Measurements from ENCODE around the gene SYT12. TPM values are rescaled to one million over a fixed set of nuclear protein-coding genes. Genes with fewer than 3 reads are reported as not detected.

Gene SYT12, protein sequence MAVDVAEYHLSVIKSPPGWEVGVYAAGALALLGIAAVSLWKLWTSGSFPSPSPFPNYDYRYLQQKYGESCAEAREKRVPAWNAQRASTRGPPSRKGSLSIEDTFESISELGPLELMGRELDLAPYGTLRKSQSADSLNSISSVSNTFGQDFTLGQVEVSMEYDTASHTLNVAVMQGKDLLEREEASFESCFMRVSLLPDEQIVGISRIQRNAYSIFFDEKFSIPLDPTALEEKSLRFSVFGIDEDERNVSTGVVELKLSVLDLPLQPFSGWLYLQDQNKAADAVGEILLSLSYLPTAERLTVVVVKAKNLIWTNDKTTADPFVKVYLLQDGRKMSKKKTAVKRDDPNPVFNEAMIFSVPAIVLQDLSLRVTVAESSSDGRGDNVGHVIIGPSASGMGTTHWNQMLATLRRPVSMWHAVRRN
- not detected for polyA plus RNA-seq (ENCODE audit: low read depth in 6 of 6)

DNA sequence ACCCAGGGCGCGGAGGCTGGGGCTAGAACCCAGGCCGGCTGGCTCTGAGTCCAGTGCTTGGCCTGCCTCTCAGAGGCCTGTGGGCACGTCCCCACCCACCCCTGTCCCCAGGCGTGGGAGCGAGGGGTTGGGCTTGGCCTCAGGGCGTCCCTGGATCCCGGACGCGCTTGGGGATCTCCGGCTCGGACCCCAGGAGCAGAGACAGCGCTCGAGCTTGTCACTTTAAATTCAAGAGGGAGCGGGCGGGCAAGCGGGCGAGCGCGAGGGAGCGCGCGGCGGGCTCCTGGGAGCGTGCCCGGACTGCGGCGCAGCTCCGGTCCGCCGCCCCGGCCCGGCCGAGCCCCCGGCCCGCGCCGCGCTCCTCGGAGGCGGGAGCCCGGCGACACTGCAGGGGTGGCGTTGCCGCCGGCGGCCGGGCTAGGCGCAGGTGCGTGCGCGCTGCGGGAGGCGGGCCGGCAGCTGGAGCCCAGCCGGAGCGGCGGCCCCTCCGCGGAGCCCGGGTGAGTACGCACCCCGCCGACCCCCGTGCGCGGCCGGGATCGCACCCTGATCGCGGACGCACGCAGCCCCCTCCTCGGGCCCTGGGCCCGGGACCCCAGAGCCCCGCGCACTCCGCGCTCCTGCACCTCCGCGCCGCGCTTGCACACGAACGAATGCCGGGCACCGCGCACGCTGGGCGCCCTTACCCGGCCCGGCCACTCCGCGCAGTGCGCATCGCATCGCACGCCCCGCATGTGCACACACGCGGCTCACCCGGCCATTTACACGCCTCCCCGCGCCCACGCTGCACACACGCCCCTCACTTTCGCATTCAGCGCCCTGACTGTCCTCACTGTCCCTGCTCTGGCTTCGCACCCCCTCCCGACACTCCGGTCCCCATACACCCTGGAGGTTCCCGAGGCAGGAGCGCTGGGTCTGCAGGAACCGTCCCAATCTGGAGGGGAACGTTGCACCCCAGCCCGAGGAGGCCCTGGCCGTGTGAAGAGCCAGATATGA is at the start of gene SYT12:
TSS of gene SYT12 (plus strand) at position 174 of the 996 bp plus-strand sequence. CDS start 7,011 bp downstream, outside the sequence.
- Mint-ChIP-seq H3K4me3 (peak within 1 kb of the TSS; percentile 56 to 90 (median 82)), H3K36me3 (peaks cover 0 to 16% of the 10 kb centered on the region in 2 donors), H3K27ac (peak within 1 kb of the TSS in 2 of 6 donors; percentile 71 to 81), H3K27me3 (peaks cover 60 to 84% (median 63%) of the 10 kb centered on the region in 3 donors), H3K9me3 (peaks cover 0 to 7% (median 4%) of the 10 kb centered on the region in 7 donors), H3K4me1 (peaks cover 19 to 37% (median 24%) of the 10 kb centered on the region in 3 donors)
- DNase-seq (no peak), ATAC-seq (ENCODE audit: low read depth in 2 of 2) (no peak)

DNA sequence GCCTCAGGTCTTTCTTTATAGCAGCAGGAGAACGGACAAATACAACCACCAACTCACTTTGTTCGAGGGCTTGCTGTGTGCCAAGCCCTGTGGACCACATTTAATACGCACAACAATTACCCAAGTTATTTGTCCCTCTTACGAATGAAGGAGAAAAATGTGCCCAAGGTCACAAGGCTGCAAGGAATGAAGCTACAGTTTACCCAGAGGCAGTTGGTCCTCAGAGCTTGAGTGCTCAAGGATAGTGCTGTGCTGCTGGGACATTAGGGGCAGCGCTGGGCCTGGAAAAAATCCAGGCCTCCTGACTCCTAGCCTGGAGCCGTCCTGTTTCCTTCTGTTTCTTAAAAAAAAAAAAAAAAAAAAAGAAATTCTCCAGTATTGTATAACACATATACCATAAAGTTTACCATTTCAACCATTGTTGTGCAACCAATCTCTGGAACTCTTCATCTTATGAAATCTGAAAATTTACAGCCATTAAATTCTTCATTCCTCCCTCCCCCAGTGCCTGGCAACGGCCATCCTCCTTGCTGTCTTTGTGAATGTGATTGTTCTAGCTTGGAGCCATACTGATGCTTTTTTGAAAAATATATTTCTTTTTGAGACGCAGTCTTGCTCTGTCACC is 48.9 kb upstream of the SYT12 start:
- H3K36me3 Mint-ChIP-seq, result peaks cover 0 to 6% of the 10 kb centered on the region in 2 donors

DNA sequence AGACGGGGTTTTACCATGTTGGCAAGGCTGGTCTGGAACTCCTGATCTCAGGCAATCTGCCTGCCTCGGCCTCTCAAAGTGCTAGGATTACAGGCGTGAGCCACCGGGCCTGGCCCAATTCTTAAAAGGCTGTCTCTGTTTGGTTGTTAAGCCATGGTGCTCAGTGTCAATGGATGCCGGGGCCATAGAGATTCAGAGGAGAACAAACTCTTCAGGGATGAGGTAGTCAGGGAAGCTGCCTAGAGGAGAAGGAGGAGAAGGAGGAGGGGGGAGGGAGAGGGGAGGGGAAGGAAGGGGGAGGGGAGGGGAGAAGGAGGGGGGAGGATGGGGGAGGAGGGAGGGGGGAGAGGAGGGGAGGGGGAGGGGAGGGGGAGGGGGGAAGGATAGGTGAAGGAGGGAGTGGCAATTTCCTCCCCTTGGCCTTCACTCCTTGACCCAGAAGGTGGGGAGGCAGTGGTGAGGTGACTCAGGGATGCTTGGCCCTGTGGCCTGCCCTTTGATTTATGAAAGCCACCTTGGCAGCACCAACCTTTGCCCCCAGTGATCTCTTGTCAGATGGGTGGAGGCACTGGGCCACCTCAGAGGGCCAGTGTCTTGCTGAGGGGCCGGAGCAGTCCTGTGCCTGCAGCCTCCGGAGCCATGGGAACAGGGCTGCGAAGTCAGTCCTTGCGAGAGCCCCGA is 48.1 kb upstream of the SYT12 start, which contains the start of gene C11orf86:
TSS of gene C11orf86 (plus strand) at position 581 of the 681 bp plus-strand sequence. CDS start at position 640, 59 bp downstream.
- H3K9me3 Mint-ChIP-seq, result peaks cover 0 to 27% (median 10%) of the 10 kb centered on the region in 7 donors
- H3K27ac Mint-ChIP-seq, result peak within 1 kb of the TSS in 1 of 6 donors; percentile 61
- H3K36me3 Mint-ChIP-seq, result peaks cover 0 to 6% of the 10 kb centered on the region in 2 donors
- no peak for ATAC-seq (ENCODE audit: low read depth in 2 of 2)
- H3K27me3 Mint-ChIP-seq, result peaks cover 16 to 55% (median 33%) of the 10 kb centered on the region in 3 donors
- no peak for DNase-seq
- H3K4me1 Mint-ChIP-seq, result no peaks in the 10 kb centered on the region
- no peak within 1 kb of the TSS for H3K4me3 Mint-ChIP-seq

More for the DNA sequence above, 48.9 kb upstream of the SYT12 start:
- Mint-ChIP-seq H3K4me1 (no peaks in the 10 kb centered on the region), H3K27me3 (peaks cover 12 to 53% (median 28%) of the 10 kb centered on the region in 3 donors), H3K27ac (no peak overlapping the region), H3K9me3 (peaks cover 0 to 20% (median 6%) of the 10 kb centered on the region in 7 donors), H3K4me3 (no peak overlapping the region)
- no peak for DNase-seq
- no peak for ATAC-seq (ENCODE audit: low read depth in 2 of 2)

DNA sequence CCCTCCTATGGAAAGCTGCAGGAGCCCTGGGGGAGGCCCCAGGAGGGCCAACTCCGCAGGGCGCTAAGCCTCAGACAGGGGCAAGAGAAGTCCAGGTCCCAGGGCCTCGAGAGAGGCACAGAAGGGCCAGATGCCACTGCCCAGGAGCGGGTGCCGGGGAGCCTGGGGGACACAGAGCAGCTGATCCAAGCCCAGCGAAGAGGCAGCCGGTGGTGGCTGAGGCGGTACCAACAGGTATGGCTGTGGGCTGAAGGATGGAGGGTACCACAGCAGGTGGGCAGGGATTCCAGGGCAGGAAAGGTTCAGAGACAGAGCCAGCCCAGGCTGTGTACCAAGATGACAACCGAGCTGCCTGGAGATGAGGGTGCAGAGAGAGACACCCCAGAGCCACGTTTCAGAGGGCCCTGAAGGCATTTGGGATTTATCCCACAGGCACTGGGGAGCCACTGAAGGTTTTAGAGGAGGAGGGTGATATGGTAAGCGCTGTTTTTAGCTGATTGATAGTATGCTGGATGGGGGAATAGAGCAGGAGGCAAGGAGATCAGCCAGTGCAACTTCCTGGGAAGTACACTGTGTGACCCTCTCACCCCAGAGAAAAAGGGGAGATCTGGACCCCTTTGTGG is 47.4 kb upstream of the SYT12 start:
- no peak for ATAC-seq (ENCODE audit: low read depth in 2 of 2)
- DNase-seq, result no peak
- Mint-ChIP-seq H3K9me3 (peaks cover 0 to 27% (median 8%) of the 10 kb centered on the region in 7 donors), H3K4me1 (no peaks in the 10 kb centered on the region), H3K27me3 (peaks cover 16 to 51% (median 35%) of the 10 kb centered on the region in 3 donors), H3K27ac (peak overlapping the region in 1 of 6 donors; percentile 61), H3K36me3 (peaks cover 0 to 5% of the 10 kb centered on the region in 2 donors), H3K4me3 (no peak overlapping the region)

DNA sequence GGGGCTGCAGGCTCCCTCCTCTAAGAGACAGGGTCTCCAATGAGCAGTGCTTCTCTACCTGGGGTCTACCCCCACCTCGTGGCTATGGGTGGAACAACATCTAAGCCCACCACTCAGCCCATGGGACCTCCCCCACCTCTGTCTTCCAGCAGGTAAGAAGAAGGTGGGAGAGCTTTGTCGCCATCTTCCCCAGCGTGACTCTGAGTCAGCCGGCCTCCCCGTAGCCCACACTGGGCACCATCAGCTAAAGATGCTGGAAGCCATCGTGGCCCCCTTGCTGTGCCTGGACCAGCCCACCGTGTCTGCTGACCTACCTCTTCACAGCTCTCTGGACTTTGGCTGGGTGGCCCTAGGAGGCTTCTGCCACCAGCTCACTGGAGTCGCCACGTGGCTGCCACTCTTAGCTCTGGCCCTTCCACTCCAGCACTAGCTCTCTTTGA is 46.9 kb upstream of the SYT12 start:
- Mint-ChIP-seq H3K27me3 (peaks cover 12 to 48% (median 29%) of the 10 kb centered on the region in 3 donors), H3K9me3 (peaks cover 0 to 22% (median 5%) of the 10 kb centered on the region in 7 donors), H3K27ac (no peak overlapping the region), H3K4me1 (no peaks in the 10 kb centered on the region), H3K36me3 (no peaks in the 10 kb centered on the region), H3K4me3 (no peak overlapping the region)
- DNase-seq (no peak), ATAC-seq (ENCODE audit: low read depth in 2 of 2) (peak in 1 of 2 donors; percentile 33)

DNA sequence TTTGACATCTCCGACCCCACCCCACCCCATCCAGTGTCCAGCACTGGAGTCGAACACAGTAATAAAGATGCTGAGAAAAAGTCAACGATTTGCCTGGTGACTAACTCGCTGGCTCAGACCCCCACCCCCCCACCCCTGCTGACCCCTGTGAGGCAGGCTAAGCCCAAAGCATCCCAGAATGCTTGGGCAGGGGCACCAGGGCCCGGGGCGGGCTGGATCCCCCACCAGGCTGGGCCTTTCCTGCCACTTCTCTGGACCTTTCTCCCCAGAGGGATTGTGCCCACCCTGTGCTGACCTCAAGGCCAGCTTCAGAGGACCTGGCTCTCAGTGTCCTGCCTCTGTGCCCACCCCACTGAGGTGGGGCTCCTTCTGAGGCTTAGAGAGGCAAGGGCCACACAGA is 46.0 kb upstream of the SYT12 start:
- H3K4me1 Mint-ChIP-seq, result peaks cover 0 to under 1% (median 0%) of the 10 kb centered on the region in 3 donors
- no peak for ATAC-seq (ENCODE audit: low read depth in 2 of 2)
- H3K36me3 Mint-ChIP-seq, result no peaks in the 10 kb centered on the region
- peak overlapping the region in 1 of 8 donors; percentile 20 for H3K4me3 Mint-ChIP-seq
- DNase-seq, result no peak
- H3K27ac Mint-ChIP-seq, result no peak overlapping the region
- H3K9me3 Mint-ChIP-seq, result peaks cover 0 to 22% (median 5%) of the 10 kb centered on the region in 7 donors
- peaks cover 8 to 44% (median 27%) of the 10 kb centered on the region in 3 donors for H3K27me3 Mint-ChIP-seq

DNA sequence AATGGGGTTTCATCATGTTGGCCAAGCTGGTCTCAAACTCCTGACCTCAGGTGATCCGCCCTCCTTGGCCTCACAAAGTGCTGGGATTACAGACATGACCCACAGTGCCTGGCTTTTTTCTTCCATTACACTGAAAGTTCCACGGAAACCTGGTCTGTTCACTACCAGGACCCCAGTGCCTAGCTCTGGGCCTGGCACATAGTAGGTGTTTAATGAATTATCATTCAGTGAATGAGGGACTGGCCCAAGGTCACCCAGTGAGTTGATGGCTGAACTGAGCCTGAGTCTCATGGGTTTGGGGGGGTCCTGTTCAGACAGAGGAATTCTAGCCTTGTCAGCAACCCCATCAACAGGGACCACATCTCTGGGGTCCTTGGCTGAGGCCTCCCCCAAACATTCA is 44.7 kb upstream of the SYT12 start:
- Mint-ChIP-seq H3K4me1 (peaks cover 0 to 4% (median 0%) of the 10 kb centered on the region in 3 donors), H3K9me3 (peaks cover 0 to 22% (median 5%) of the 10 kb centered on the region in 7 donors), H3K27me3 (peaks cover 10 to 43% (median 21%) of the 10 kb centered on the region in 3 donors), H3K36me3 (no peaks in the 10 kb centered on the region), H3K27ac (no peak overlapping the region), H3K4me3 (no peak overlapping the region)
- no peak for DNase-seq
- ATAC-seq (ENCODE audit: low read depth in 2 of 2), result no peak

DNA sequence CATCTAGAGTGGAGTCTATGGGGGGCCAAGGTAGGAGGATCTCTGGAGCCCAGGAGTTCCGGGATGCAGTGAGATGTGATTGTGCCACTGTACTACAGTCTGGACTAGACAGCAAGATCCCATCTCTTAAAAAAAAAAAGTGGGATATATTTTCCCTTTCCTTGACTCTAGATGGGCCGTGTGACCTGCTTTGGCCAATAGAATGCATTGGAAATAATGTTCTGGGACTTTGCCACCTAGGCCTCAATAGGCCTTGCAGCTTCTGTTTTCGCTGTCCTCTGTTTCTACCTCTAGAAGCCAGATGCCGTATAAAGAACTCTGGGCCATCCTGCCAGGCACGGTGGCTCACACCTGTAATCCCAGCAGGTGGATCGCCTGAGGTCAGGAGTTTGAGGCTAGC is 44.2 kb upstream of the SYT12 start:
- Mint-ChIP-seq H3K9me3 (peaks cover 0 to 22% (median 5%) of the 10 kb centered on the region in 7 donors), H3K4me1 (peaks cover 0 to 4% (median 0%) of the 10 kb centered on the region in 3 donors), H3K27ac (no peak overlapping the region), H3K36me3 (no peaks in the 10 kb centered on the region), H3K4me3 (no peak overlapping the region), H3K27me3 (peaks cover 10 to 44% (median 24%) of the 10 kb centered on the region in 3 donors)
- ATAC-seq (ENCODE audit: low read depth in 2 of 2), result no peak
- no peak for DNase-seq

DNA sequence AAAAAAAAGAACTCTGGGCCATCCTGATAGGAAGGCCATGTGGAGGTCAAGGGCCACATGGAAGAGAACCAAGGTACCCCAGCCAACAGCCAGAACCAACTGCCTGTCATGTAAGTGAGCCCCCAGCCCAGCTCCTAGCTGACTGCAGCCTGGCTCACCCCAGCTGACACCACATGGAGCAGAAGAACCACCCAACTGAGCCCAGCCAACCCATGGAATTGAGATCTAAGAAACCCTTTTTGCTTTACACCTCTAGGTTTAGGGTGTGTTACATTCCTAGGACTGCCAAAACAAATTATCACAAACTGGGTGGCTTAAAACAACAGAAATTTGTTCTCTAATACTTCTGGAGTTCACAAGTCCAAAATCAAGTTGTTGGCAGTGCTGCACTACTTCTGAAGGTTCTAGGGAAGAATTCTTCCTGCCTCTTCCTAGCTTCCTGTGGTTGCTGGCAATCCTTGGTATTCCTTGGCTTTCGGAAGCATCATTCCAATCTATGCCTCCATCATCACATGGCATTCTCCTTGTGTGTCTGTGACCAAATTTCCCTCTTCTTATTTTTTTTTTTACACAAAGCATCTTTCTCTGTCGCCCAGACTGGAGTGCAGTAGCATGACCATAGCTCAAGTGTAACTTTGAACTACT is 43.5 kb upstream of the SYT12 start:
- Mint-ChIP-seq H3K4me3 (no peak overlapping the region), H3K27me3 (peaks cover 10 to 41% (median 31%) of the 10 kb centered on the region in 3 donors), H3K4me1 (peaks cover under 1 to 4% (median 2%) of the 10 kb centered on the region in 3 donors), H3K9me3 (peaks cover 0 to 22% (median 5%) of the 10 kb centered on the region in 7 donors), H3K36me3 (no peaks in the 10 kb centered on the region), H3K27ac (no peak overlapping the region)
- ATAC-seq (ENCODE audit: low read depth in 2 of 2) (no peak), DNase-seq (no peak)

DNA sequence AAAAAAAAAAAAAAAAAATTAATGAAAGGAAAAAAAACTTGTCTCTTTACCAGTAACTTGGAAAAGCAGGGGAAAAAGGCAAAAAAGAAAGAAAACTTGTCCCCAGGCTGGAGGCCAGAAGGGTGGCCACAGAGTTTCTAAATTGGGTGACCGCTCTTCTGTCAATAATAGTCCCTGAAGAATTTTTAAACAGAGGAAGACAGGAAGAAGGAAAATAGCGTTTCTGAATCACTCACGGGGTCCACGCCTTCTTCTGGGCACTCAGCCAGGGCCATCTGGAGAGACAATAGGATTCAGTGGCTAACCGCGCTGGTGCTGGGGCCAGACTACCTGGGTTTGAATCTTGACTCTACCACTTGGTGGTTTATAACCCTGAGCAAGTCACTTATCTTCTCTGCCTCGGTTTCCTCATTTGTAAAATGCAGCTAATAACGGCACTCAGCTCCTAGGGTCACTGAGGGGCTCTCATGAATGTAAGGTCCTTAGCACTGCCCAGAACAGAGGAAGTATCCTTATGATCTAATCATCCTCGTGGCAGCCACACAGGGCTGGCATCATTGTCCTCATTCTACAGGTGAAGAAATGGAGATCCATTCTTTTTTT is 40.9 kb upstream of the SYT12 start:
- ATAC-seq (ENCODE audit: low read depth in 2 of 2) (no peak), DNase-seq (no peak)

More for the DNA sequence above, 40.9 kb upstream of the SYT12 start:
- H3K4me1 Mint-ChIP-seq, result peaks cover 4 to 6% (median 4%) of the 10 kb centered on the region in 3 donors
- peaks cover 0 to 22% (median 5%) of the 10 kb centered on the region in 7 donors for H3K9me3 Mint-ChIP-seq
- H3K27ac Mint-ChIP-seq, result no peak overlapping the region
- no peaks in the 10 kb centered on the region for H3K36me3 Mint-ChIP-seq
- H3K27me3 Mint-ChIP-seq, result peaks cover 10 to 43% (median 35%) of the 10 kb centered on the region in 3 donors
- H3K4me3 Mint-ChIP-seq, result no peak overlapping the region
